NCI-H2196 (cell line): ENCODE data around the gene IL34.
"Not testable (repeated sequence)": the region's sequence is repeated elsewhere in the genome, so short reads cannot be mapped to it uniquely, and the experiment has no call there.

Source experiments
- DNase-seq: peaks from one replicate; lab custom pipeline; 2025; ENCODE audit not compliant: unreplicated experiment; lab: John Stamatoyannopoulos, UW

Gene IL34

DNA sequence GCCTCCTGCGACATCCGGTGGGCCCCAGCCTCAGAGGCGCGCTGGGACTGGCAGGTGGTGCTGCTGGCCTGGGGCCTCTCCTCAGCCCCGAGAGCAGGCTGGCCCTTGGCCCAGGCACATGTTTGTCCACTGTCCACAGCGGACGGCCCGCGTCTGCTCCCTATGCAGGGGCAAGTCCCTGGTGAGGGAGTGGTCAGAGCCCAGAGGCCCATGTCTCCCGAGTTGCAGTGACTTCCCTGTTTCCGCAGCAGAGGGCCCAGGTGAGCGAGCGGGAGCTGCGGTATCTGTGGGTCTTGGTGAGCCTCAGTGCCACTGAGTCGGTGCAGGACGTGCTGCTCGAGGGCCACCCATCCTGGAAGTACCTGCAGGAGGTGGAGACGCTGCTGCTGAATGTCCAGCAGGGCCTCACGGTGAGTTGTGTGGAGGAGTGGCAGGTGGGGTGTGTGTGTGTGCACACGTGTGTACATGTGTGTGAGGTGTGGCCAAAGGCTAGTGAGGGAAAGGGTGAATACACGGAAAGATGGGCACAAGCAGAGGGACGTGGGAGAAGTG, 10.4 kb downstream of the IL34 start:
- no peak for DNase-seq

DNA sequence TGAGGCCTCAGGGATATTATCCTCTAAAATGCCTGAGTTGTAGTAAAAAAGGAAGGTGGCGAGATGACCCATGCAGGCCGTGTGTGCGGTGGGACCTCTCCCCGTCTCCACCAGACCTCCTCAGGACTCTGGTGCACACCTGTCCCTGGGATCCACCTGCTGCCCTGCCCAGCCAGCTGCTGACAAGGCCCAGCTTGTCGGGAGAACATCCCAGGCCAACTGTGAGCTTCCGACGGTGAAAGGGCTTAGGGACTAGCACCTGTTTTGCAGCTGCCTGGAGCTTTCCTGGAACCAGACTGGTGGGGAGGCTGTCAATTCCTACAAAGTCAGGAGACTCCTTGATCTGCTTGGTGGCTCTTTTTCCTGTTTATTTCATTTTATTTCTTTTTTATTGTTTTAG, 11.6 kb downstream of the IL34 start:
- no peak for DNase-seq

DNA sequence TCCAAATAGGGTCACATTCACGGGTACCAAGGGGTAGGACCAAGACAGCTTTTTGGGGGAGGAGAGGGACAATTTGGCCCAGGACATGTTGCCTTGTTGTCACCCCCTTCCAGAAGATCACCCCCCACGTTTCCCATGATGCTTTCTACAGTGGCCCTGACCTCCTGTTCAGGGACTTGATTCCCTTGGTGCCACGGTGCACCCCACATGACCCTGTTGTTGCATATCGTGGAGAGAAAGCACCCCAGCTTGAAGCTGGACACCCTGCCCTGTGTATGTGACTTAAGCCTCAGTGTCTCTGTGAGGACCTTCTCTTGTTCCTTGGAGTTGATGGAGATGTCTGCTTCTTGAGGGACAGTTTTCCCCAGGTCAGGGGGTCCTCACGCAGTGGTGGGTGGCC, 12.6 kb downstream of the IL34 start:
- no peak for DNase-seq

DNA sequence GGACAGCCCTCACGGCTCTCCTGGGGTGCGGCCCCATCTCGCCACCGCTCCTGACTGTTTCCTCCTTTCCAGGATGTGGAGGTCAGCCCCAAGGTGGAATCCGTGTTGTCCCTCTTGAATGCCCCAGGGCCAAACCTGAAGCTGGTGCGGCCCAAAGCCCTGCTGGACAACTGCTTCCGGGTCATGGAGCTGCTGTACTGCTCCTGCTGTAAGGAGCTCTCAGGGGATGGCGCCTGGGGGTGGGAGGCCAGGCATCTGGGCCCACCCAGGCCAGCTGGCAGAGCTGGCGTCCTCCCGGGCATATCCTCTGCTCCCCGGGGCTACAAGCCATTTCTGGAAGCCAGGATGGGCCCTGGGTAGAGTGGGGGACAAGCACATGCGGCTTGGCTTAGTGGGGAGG, 13.2 kb downstream of the IL34 start:
- DNase-seq: no peak

DNA sequence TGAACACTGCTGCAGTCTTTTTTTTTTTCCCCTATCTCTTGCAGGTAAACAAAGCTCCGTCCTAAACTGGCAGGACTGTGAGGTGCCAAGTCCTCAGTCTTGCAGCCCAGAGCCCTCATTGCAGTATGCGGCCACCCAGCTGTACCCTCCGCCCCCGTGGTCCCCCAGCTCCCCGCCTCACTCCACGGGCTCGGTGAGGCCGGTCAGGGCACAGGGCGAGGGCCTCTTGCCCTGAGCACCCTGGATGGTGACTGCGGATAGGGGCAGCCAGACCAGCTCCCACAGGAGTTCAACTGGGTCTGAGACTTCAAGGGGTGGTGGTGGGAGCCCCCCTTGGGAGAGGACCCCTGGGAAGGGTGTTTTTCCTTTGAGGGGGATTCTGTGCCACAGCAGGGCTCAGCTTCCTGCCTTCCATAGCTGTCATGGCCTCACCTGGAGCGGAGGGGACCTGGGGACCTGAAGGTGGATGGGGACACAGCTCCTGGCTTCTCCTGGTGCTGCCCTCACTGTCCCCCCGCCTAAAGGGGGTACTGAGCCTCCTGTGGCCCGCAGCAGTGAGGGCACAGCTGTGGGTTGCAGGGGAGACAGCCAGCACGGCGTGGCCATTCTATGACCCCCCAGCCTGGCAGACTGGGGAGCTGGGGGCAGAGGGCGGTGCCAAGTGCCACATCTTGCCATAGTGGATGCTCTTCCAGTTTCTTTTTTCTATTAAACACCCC, 13.8 kb downstream of the IL34 start:
- DNase-seq: no peak

DNA sequence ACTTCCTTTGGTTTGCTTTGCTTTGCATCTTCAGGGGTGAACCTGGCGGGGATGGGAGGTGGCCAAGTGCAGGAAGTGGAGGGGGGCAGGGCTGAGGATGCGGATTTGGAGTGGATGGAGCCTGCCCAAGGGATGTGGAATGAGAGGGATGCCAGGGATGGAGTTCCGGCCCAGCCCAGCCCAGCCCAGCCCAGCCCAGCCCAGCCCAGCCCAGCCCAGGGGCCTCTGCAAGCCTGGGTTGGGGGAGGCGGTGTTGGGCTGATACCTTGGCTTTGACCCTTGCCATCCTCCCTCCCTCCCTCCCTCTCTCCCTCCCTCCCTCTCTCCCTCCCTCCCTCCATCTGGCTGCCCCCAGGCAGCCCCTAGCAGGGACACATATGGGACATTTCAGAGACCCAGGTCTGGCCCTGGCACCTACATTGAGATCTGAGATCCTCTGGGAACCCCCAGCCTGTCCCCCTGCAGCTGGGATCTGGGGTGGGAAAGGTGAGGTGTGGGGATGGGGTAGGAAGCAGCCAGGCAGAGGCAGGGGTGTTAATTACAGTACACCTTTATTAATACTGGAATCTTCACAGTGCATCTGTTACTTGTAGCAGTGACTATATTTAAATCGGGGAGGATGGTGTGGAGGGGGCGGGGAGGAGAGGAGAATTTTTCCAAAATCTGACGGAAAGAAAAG, 14.5 kb downstream of the IL34 start:
- no peak for DNase-seq

DNA sequence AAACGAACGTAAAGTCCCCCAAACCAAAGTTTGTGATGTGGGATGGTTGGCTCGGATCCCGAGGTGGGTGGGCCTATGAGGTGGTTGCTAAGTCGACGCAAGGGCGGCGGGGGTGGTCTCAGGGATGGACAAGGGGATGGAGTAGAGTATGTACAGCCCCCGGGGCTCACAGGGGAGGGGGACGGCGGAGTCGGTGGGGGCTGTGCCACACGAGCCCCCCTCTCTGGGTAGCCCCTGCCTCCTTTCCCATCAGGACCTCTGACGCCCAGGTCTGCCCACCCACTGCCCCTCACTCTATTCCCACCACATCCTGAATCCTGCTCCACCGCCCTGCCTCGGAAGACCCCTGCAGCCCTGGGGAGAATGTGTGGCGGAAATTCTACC, 15.2 kb downstream of the IL34 start:
- no peak for DNase-seq

DNA sequence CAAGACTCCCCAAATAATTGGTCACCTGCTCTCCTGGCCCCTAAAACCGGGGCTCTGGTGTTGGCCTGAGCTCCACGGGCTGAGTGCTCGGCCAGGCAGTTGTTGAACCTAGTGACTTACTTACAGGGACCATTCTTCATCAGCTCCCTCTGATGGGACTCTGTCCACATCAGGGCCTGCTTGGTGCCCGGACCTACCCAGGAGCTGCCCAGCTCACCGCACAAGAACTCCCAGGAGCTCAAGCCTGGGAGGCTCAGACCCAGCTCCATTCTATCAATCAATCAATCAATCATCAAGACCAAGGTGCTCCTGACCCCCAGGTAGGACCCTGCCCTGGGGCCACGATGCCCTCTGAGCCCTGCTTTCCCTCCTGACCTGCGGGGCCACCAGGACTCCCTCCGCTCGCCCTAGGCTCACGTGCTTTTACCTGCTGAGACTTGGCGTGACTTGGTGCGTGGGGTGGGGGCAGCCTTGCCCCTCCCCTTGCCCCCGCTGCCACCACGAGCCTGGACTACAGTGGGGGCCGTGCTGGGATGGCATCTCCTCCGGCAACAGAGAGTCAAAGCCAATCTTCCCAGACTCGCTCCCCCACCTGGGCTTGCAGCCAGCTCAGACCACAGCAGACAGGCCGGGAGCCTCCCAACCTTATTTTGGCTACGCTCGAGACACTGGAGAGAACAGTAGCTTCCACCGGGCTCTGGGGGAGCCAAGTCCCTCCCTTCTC, 15.7 kb downstream of the IL34 start:
- no peak for DNase-seq

DNA sequence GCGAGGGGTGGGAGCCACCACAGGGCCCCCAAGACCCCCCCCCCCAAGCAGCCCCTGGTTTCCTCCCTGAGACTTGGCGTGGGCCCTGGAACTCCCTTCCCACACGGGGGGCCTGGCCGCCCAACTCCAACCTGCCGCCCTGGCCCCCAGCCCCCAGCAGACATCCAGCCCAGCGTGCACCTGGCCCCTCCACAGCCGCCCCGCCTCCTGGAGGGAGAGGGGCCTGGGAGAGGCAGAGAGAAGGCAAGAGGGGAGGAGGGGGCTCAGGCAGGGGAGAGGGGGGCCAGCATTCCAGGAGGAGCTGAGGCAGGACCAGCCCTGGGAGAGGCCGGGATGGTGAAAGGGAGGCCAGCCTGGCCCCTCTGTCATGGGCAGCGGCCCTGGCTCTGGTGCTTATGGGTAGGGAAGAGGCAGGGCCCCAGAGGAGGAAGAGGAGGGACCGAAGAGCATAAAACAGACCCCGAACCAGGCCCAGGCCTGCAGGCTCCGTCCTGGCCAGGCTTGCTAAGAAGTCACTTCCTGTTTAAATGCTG, 16.7 kb downstream of the IL34 start:
- DNase-seq: no peak

DNA sequence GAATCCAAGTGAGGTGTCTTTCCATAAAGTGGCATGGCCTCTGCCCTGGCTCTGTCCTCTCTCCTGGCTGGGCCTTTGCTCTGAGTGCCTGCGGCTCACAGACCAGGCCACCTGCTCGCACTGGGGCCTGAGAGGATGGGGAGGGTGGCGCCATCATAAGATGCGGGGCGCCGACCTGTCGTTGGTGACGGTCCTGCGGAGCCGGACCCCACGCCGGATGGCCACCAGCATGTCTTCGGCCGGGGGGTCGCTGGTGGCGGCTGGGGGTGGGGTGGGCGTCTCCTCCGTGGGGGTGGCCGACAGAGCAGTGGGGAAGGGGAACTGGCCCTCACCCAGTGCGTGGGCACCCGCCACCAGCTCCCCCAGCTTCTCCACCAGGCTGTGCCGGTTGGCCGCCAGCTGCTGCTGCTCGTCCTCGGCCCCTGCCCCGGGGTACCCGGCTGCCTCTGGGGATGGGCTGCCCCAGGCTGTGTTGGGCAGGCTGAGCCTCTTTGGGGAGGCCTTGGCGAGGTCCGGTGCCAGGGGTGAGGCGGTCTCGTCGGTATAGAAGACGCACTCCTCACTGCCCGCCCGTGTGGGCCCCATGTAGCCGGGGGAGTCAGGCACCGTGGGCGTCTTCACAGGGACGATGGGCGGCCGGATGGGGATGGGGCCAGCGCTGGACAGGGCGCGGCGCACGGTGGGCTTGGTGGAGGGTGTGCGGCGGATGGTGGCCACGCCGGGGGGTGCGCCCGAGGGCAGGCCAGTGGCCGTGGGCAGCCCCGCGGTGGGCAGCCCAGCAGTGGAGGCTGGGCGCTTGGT, 17.4 kb downstream of the IL34 start:
- DNase-seq: no peak

DNA sequence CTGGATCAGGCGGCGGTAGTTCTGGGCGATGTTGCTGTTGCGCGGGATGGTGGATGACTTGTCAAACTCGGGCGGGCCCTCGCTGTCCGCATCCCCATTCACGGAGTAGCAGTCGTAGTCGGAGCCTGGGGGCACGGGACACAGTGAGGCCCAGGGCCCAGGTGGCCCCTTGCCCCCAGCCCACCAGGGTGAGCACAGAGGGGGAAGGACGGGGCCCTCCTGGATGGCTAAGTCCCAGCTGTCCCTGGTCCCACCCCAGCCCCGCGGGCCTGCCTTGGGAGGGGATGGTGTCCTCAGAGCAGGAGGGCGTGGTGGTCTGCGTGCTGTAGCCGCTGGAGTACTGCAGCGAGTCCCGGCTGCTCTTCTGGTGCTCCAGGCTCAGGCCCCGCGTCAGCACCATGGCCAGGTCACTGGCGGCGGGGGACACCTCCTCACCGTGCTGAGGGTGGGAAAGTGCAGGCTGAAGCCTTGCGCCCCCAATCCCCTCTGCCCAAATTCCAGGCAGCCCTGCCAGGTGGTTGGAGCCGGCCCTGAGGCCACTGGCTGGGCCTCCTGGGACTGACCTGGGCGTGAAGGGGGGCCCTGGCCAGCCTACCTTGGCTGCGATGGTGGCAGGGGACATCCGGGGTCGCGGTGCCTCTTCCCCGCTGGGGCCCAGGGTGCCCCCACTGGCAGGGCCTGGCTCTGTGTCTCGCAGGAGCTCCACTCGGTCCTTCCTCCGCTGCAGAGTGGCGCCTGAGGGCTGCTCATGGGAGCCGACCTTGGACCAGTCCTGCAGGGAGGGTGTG, 18.2 kb downstream of the IL34 start:
- no peak for DNase-seq

DNA sequence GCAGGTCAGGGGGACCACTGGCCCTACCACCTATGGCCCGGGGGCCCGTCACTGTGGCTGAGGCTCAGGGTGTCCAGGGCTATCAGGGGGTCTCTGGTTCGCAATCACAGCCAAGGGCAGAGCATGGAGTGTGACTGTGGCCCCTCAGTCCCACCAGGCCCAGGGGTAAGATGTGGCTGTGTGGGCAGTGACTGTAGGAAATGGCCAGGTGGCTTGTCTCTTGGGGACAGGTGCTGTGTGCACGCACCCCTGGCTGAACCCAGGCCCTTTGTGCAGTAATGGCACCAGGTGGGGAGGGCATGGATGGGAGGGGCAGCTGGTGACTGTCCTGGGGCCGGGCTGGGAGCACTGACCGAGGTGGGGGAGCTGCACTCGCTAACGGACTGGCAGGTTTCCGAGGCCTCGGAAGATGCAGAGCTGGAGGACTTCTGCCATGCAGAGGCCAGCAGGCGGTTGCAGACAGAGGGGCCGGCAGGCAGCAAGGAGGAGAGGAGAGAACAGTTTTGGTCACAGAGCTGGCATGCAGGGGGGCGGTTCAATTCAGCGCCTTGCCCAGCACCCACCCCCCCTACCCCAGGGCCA, 18.8 kb downstream of the IL34 start:
- DNase-seq: no peak

DNA sequence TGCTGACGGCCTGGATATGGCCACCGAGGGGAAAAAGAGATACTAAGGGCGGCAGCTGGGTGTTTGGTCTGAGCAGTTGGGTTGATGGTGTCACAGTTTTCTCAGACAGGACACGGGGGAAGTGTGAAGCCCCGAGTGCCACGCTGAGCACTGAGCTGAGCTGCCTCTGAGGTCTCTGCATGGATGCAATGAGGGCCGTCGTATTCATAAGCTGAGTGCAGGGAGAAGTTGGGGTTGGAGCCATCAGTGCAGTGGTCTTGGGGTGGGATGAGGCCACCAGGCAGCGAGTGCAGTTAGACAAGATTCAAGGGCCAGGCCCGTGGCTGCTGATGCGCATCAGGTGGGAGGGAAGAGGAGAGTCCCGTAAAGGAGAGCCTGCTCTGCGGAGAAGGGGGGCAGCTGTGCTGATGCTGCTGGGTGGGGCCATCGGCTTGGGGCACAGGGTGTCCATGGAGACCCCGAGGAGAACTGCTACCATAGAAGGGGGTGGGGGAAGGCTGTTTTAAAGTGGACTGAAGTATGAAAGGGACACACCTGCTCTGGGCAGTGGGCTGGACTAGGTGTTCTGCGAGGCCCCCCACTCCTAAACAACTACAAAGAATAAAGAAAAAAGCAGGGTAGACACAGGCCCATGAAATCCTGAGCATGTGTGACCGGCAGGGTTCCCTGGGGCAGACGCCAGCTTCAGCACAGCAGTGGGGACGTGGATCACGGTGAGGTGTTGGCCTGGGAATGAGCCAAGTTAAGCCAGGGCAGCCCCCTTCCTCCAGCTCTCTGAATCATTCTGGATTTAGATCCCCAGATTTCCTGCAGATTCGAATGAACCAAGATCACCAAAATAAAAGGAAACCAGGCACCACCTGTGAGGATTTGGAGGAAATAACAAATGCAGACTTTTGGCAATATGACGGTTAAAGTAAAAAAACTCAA, 19.7 kb downstream of the IL34 start:
- DNase-seq: no peak

DNA sequence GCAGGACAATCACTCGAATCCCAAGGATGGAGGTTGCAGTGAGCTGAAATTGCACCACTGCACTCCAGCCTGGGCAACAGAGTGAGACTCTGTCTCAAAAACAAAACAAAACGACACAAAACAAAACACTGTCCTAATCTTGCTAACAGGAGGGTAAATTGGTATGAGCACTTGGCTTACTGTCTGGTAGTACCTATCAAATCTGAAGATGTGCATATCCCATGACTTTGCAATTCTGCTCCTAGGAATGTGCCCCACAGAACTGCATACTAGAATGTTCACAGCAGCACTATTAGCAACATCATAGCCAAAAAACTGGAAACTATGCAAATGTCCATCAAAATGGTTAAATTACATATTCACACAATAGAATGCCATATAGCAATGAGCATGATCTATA, 23.8 kb downstream of the IL34 start:
- no peak for DNase-seq

DNA sequence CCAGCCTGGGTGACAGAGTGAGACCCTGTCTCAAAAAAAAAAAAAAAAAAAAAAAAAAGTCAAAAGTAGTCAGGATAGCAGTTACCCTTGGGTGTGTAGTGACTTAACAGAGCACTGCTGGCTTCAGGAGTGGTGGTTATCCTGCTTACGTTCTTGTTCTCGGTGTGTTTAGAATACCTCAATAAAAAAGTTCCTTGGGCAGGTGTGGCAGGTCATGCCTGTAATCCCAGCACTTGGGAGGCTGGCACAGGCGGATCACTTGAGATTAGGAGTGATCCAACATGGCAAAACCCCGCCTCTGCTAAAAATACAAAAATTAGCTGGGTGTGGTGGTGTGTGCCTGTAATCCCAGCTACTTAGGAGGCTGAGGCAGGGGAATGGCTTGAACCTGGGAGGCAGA, 24.6 kb downstream of the IL34 start:
- not testable (repeated sequence) for DNase-seq

DNA sequence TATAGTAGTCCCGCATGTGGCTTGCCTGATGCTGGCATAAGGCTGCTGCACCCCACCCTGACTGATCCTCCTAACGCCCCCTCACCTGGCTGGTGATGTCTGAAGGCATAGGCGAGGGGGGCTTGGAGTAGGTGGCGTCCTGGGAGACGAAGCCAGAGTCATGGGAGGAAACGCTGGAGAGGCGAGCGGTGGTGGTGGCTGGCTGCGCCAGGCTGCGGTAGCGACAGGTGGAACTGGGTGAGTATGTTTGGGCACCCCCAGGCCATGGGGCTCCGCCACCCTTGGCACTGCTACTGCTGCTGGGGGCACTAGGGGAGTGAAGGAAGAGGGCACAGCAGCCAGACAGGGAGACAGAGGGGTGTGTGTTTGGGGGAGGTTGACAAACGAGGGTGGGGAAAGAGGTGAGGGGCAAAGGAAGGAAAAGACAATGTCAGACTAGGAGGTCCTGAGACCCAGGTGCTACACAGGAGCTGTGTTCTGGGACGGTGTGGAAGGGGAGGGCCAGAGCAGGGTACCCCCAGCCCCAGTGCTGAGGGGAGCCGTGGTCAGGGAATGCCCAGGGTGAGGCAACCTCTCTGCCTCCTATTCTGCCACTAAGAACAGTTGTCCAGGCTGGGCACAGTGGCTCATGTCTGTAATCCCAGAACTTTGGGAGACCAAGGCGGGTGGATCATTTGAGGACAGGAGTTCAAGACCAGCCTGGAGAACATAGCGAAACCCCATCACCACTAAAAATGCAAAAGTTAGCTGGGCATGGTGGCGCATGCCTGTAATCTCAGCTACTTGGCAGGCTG, 28.1 kb downstream of the IL34 start:
- no peak for DNase-seq

DNA sequence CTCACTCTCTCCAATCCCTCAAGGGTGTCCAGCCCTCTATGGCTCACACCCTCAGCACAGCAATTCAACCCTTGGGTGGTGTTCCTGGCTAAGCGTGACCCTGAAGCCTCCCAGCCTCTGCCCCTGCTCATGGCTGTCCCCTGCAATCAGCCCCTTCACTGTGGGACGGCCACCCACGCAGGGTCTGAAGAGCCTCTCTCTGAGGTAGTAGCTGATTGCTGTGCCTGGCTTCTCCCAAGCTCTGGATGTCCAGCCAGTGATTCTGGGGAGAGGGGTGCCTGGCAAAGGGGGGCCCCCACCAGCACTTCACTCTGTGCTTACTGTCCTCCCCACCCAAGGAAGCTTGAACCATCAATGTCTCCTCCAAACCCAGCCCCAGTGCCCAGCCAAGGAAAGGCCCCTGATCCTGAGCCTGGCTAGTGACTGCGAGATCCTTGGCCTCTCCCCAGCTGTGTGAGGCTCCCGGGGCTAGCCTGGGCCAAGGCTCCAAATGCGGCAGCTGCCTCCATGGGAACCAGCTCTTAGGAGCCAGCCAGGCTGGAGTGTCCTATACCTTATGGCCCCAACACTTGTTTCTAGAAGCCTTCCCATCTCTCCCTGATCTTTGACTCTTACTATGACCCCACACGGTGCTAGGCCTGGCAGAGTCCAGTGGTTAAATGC, 29.6 kb downstream of the IL34 start:
- no peak for DNase-seq
